ENCODE measurements around the gene RNF14. TPM values are rescaled to one million over a fixed set of nuclear protein-coding genes. Genes with fewer than 3 reads are reported as not detected.
A peak's percentile ranks its signal among the peaks of the same experiment; 100 is the strongest.

Gene RNF14
- total RNA-seq, 1 donor from 2014 or later: 30.4 TPM

DNA sequence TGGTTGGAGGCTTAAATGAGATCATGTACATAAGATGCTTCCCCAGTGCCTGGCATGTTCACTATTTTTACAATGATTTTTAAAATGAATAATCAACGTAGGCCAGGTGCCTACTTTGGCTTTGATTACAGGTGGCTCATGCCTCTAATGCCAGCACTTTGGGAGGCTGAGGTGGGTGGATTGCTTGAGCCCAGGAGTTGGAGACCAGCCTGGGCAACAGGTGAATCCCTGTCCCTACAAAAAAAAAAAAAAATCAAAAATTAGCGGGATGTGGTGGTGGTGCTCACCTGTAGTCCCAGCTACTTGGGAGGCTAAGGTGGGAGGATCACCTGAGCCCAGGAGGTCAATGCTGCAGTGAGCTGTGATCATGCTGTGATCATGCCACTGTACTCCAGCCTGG lies 20.1 kb upstream of the RNF14 start:
- ATAC-seq (ENCODE audit: low read depth) (no peak), DNase-seq (no peak)
- Mint-ChIP-seq H3K4me3 (no peak overlapping the region), H3K27ac (no peak overlapping the region), H3K36me3 (ENCODE audit: low read depth) (no peaks in the 10 kb centered on the region), H3K27me3 (no peaks in the 10 kb centered on the region), H3K9me3 (no peaks in the 10 kb centered on the region), H3K4me1 (peaks cover 4% of the 10 kb centered on the region)
- ChIA-PET CTCF (interaction anchor here (0.6 kb wide), 1 partner anchor 62 kb away, joined by 3 read pairs; no protein-coding TSS in a partner anchor), POLR2A (no interaction called here)
- intact Hi-C loops (cut with micrococcal nuclease): no loop called here
- TF ChIP-seq, protein P1, sequence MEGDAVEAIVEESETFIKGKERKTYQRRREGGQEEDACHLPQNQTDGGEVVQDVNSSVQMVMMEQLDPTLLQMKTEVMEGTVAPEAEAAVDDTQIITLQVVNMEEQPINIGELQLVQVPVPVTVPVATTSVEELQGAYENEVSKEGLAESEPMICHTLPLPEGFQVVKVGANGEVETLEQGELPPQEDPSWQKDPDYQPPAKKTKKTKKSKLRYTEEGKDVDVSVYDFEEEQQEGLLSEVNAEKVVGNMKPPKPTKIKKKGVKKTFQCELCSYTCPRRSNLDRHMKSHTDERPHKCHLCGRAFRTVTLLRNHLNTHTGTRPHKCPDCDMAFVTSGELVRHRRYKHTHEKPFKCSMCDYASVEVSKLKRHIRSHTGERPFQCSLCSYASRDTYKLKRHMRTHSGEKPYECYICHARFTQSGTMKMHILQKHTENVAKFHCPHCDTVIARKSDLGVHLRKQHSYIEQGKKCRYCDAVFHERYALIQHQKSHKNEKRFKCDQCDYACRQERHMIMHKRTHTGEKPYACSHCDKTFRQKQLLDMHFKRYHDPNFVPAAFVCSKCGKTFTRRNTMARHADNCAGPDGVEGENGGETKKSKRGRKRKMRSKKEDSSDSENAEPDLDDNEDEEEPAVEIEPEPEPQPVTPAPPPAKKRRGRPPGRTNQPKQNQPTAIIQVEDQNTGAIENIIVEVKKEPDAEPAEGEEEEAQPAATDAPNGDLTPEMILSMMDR (IDR thresholded peaks at IDR 0.05): no peak

DNA sequence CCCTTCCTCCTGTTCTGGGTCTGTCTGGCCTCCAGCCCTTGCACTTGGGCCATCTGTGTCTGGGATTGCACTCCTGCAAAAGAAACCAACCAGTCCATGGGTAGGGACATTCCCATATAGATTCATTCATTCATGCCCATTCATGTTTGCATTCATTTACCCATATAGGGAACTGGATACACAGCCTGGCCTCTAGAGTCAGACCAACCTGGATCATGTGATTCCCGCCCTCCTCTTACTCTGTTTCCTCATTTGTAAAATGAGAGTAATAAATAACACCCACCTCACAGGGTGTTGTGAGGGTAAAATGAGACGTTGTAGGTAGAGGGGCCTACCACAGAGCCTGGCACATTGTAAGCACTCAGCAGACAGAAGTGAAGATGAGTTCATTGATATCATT lies 19.4 kb upstream of the RNF14 start:
- Mint-ChIP-seq H3K9me3 (no peaks in the 10 kb centered on the region), H3K4me3 (no peak overlapping the region), H3K4me1 (peaks cover 4% of the 10 kb centered on the region), H3K27me3 (no peaks in the 10 kb centered on the region), H3K36me3 (ENCODE audit: low read depth) (no peaks in the 10 kb centered on the region), H3K27ac (no peak overlapping the region)
- POLR2A ChIA-PET: no interaction called here
- ATAC-seq (ENCODE audit: low read depth) (no peak), DNase-seq (no peak)
- TF ChIP-seq, protein P1 (IDR thresholded peaks at IDR 0.05): no peak
- intact Hi-C loops (cut with micrococcal nuclease): no loop called here
- CTCF ChIA-PET: interaction anchor here (0.6 kb wide), 1 partner anchor 62 kb away, joined by 3 read pairs; no protein-coding TSS in a partner anchor

DNA sequence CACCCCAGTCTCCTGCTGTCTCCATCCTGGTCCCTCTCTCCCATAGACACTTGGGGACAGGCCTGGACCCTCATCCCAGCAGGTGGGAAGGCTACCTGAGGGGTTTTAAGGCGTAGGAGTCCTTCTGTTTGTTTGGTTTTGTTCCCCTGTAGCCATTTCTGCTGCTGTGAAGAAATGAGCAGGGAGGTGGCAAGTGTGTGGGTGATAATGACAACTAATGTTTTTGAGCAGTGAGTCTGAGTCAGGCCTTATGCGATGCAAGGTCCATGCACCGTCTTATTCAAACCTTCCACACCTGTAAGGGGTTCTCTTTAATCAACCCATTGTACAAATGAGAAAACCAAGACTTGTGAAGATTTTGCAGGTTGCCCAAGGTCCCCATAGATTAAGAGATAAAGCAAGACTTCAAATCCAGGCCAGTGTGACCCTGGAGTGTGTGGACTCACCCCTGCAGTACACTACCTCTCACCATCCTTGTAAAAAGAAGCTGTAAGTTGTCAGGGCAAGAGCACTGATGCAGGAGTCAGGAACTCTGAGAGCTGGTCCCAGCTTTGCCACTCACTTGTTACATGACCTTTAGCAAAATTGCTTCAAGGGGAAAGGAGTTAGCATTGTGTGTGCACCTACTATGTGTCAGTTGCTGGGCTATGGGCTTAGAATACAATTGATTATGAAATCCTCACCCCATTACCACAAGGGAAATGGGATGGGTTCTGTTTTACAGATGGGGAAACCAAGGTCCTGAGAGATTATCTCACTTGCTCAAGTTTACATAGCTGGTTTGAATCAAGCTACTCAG lies 18.5 kb upstream of the RNF14 start:
- POLR2A ChIA-PET: no interaction called here
- Mint-ChIP-seq H3K4me3 (no peak overlapping the region), H3K36me3 (ENCODE audit: low read depth) (no peaks in the 10 kb centered on the region), H3K9me3 (no peaks in the 10 kb centered on the region), H3K27me3 (no peaks in the 10 kb centered on the region), H3K27ac (no peak overlapping the region), H3K4me1 (peaks cover 4% of the 10 kb centered on the region)
- ATAC-seq (ENCODE audit: low read depth) (no peak), DNase-seq (no peak)
- intact Hi-C loops (cut with micrococcal nuclease): no loop called here
- CTCF ChIA-PET: interaction anchor here (1.1 kb wide), 1 partner anchor 258 kb away, joined by 3 read pairs; no protein-coding TSS in a partner anchor
- TF ChIP-seq, protein P1 (IDR thresholded peaks at IDR 0.05): no peak

DNA sequence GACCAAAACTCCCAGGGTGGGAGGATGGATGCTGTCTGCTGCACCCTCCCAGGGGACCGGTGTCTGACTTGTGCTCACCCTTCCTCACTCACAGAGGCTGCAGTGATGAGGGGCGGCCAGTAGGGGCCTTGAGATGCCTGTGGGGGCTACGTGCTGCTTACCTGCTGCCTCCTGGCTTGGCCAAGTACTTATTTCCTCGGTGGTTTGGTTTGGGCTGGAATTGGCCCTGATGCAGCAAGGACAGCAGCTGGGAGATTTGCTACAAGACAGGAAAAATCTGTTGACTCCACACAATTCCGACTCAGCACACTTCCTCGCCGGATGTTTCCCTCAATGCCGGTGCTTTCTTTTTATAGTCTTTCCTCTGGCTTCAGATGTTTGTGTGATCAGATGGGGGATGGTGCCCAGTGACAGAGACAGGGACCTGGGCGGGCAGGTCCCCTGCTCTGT lies 17.5 kb upstream of the RNF14 start:
- no peaks in the 10 kb centered on the region for H3K27me3 Mint-ChIP-seq
- ChIA-PET CTCF (interaction anchor here (1.1 kb wide), 1 partner anchor 259 kb away, joined by 3 read pairs; no protein-coding TSS in a partner anchor), POLR2A (no interaction called here)
- peaks cover 4% of the 10 kb centered on the region for H3K4me1 Mint-ChIP-seq
- no peak overlapping the region for H3K4me3 Mint-ChIP-seq
- intact Hi-C loops (cut with micrococcal nuclease): no loop called here
- DNase-seq (no peak), ATAC-seq (ENCODE audit: low read depth) (peak; percentile 92)
- peaks cover under 1% of the 10 kb centered on the region for H3K36me3 Mint-ChIP-seq (ENCODE audit: low read depth)
- TF ChIP-seq, protein P1 (IDR thresholded peaks at IDR 0.05): no peak
- H3K9me3 Mint-ChIP-seq: no peaks in the 10 kb centered on the region
- H3K27ac Mint-ChIP-seq: no peak overlapping the region

DNA sequence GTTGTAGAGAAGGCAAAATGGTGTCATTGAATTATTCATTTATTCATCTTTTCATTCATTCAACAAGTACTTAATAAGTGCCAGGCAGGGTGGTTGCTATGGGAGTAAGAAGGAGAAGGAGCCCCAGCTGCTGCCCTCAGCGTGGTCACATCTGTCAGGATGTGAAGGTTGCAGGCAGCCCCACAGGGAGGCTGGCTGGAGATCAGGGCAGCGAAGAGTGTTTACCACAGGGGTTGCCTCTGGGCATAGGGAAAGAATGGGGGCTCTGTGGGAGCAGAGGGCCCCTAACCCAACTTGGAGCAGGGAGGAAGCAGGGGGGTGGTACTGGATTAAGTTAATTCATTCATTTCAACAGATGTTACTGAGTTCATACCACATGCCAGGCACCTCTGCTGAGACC lies 16.9 kb upstream of the RNF14 start:
- H3K36me3 Mint-ChIP-seq (ENCODE audit: low read depth): peaks cover 2% of the 10 kb centered on the region
- ChIA-PET CTCF (no interaction called here), POLR2A (no interaction called here)
- no peak overlapping the region for H3K27ac Mint-ChIP-seq
- no peak for ATAC-seq (ENCODE audit: low read depth)
- DNase-seq: no peak
- no peaks in the 10 kb centered on the region for H3K27me3 Mint-ChIP-seq
- TF ChIP-seq, protein P1 (IDR thresholded peaks at IDR 0.05): no peak
- intact Hi-C loops (cut with micrococcal nuclease): no loop called here
- peaks cover 4% of the 10 kb centered on the region for H3K4me1 Mint-ChIP-seq
- H3K4me3 Mint-ChIP-seq: no peak overlapping the region
- H3K9me3 Mint-ChIP-seq: no peaks in the 10 kb centered on the region

All from activated B cell treated with CpG ODN at 0.5 μM for 24 hours (primary cell).